K562 (cell line): ENCODE data around the gene GRB10. TPM values are rescaled to one million over a fixed set of nuclear protein-coding genes. Genes with fewer than 3 reads are reported as not detected.

Experiments
- ASH1L ChIP-seq: fragments of 450-650 bp; IDR thresholded peaks from 2 replicates; pipeline ENCODE4 v1.6.1; 2018; ENCODE audit warnings: borderline replicate concordance, mild to moderate bottlenecking, low read depth; ENCODE audit not compliant: partially characterized antibody
- ATF3 ChIP-seq, 2 experiments: fragments of 450-650 bp in 1 of 2; sonication (generic) in 1 of 2; formaldehyde crosslinking in 1 of 2; IDR thresholded peaks in 1 of 2; conservative IDR thresholded peaks in 1 of 2; 2 replicates each; pipeline versions ENCODE4 v1.6.1 to v1.8.1; 2016 to 2023; ENCODE audit warnings: mild to moderate bottlenecking in 2 of 2, moderate library complexity in 2 of 2, inconsistent platforms in 1 of 2, missing genetic modification reagents in 1 of 2
- ATF4 ChIP-seq: fragments of 450-650 bp; formaldehyde crosslinking; IDR thresholded peaks from 2 replicates; pipeline ENCODE4 v1.4.0; 2022; ENCODE audit warnings: mild to moderate bottlenecking, moderate library complexity
- CTBP1 ChIP-seq: fragments of 450-650 bp; IDR thresholded peaks from 2 replicates; pipeline ENCODE4 v1.6.1; 2016; ENCODE audit warnings: borderline replicate concordance
- JUN ChIP-seq, 2 experiments: sonication (generic) in 1 of 2; formaldehyde crosslinking in 1 of 2; IDR thresholded peaks; 2 replicates each; pipeline versions ENCODE4 v1.6.1 to v1.8.0; 2012 to 2022; ENCODE audit warnings: borderline replicate concordance in 2 of 2, mild to moderate bottlenecking in 2 of 2, improper control_type of control experiment in 1 of 2, low read depth in 1 of 2, low read length in 1 of 2, missing genetic modification reagents in 1 of 2
- NFIC ChIP-seq: fragments of 450-650 bp; IDR thresholded peaks from 2 replicates; pipeline ENCODE4 v1.6.1; 2017; ENCODE audit warnings: mild to moderate bottlenecking, inconsistent platforms
- RCOR1 ChIP-seq, 2 experiments: IDR thresholded peaks; 2 replicates each; pipeline ENCODE4 v1.6.1; 2012; ENCODE audit warnings: low read depth in 2 of 2, low read length in 2 of 2, borderline replicate concordance in 1 of 2, improper control_type of control experiment in 1 of 2
- TEAD2 ChIP-seq: fragments of 450-650 bp; IDR thresholded peaks from 2 replicates; pipeline ENCODE4 v1.6.1; 2016; ENCODE audit warnings: missing genetic modification characterization, control low read depth, missing compliant biosample characterization
- TEAD4 ChIP-seq, 2 experiments: sonication (generic) in 1 of 2; formaldehyde crosslinking in 1 of 2; IDR thresholded peaks; 2 replicates each; pipeline versions ENCODE4 v1.6.1 to v1.8.0; 2012 to 2022; ENCODE audit warnings: borderline replicate concordance in 1 of 2, inconsistent platforms in 1 of 2, low read length in 1 of 2, mild to moderate bottlenecking in 1 of 2, missing genetic modification reagents in 1 of 2
- ZFP91 ChIP-seq: sonication (generic); formaldehyde crosslinking; IDR thresholded peaks from 2 replicates; pipeline ENCODE4 v1.8.0; 2022; ENCODE audit warnings: mild to moderate bottlenecking, missing genetic modification reagents
- ZNF384 ChIP-seq: IDR thresholded peaks from 2 replicates; pipeline ENCODE4 v1.6.1; 2012; ENCODE audit warnings: low read depth, low read length, improper control_type of control experiment
- polyA plus RNA-seq, 8 experiments: library from polyadenylated mRNA; depleted of rRNA in 4 of 8; stranded (reverse) in 5 of 8; unstranded in 3 of 8; fragments of >200 nt; fragmentation: Nextera tagmentation in 2 of 8; fragmentation: Illumina TruSeq in 1 of 8; extraction: Ambion mirVana in 2 of 8; extraction: Trizol in 1 of 8; gene quantifications; 2 replicates each; pipeline versions ENCODE4 v1.2.1 to v1.2.3, GENCODE V29; 2011 to 2014; ENCODE audit warnings: inconsistent platforms in 1 of 8, missing spikeins in 1 of 8
- total RNA-seq, 7 experiments: library from RNA; depleted of rRNA in 6 of 7; stranded (reverse); fragments of >200 nt in 6 of 7; fragmentation: Illumina TruSeq in 2 of 7; extraction: Trizol in 2 of 7; gene quantifications; 2 replicates each; pipeline versions ENCODE4 v1.2.1 to v1.2.3, GENCODE V29; 2011 to 2021; ENCODE audit warnings: low replicate concordance in 1 of 7
- TF ChIP-seq, protein P1 (sequence below): sonication (generic); formaldehyde crosslinking; IDR thresholded peaks from 2 replicates; pipeline ENCODE4 v1.8.0; 2022; ENCODE audit warnings: mild to moderate bottlenecking, missing genetic modification reagents

GRB10 gene
- total and polyA plus RNA-seq, 9 of the 15 experiments (the other 6 are each of a cell fraction or from before 2014, with no cell fraction given), result 8.9 to 88.5 (median 40.7) TPM

DNA sequence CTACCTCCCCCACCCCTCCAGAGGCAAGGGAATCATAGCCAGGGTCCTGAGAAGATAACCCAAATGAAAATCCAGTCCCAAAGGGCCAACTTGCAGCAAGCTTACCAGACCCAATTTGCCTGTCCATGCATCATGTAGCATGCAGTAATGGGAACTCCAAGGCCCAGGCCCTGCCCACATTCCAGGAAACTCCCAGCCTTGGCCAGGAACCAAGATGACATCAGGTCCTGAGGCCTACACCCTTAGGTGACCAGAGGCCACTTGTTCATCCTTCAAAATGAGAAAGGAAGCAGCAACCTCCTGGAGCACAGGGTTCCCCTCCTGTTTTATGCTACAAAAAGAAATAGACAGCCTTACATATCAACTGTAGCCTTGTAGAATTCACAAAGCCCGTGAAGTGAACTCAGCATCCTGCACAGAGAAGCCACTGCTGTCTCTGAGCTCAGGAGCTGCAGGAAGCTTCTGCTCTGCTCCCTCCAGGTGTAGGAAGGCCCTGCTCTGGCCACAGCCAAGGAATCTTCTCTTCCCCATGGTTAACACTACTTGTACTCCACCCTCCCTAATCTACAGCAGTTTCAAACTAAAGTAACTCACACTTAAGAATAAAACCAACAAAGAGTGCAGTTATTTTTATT lies 30.3 kb upstream of the GRB10 start (continued):
- TF ChIP-seq ZNF384 (no peak), ZFP91 (CRISPR knock-in tag) (no peak), TEAD2 (tag) (peak; percentile 89), CTBP1 (peak; percentile 75), NFIC (peak; percentile 83), ASH1L (no peak), RCOR1 (IDR thresholded peaks at IDR 0.05; ENCODE audit: borderline replicate concordance in 1 of 2, low read depth in 2 of 2, low read length in 2 of 2) (0 out of 4 replicates have a peak, but pooled peaks of 1 of the 2 experiments have one; percentile 30), ATF4 (no peak), TEAD4 (IDR thresholded peaks at IDR 0.05; ENCODE audit: low read length) (peak; percentile 49; the same call in 1 of the 2 replicates), TEAD4 (CRISPR knock-in tag; IDR thresholded peaks at IDR 0.05; ENCODE audit: borderline replicate concordance) (no peak), JUN (IDR thresholded peaks at IDR 0.05; ENCODE audit: borderline replicate concordance, low read depth, low read length) (peak; percentile 75; the same call in 1 of the 2 replicates), JUN (CRISPR knock-in tag; IDR thresholded peaks at IDR 0.05; ENCODE audit: borderline replicate concordance) (no peak), ATF3 (IDR thresholded peaks at IDR 0.05) (peak; percentile 64; the same call in 1 of the 2 replicates), ATF3 (CRISPR knock-in tag; conservative IDR thresholded peaks at IDR 0.05) (no peak)
- TF ChIP-seq, protein P1, sequence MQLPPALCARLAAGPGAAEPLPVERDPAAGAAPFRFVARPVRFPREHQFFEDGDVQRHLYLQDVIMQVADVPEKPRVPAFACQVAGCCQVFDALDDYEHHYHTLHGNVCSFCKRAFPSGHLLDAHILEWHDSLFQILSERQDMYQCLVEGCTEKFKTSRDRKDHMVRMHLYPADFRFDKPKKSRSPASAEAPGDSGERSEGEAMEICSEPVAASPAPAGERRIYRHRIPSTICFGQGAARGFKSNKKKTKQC (CRISPR knock-in tag), result no peak
